LNCAP (cell line): Measurements from ENCODE around the gene GNGT2.

Experiments
- CTCF ChIP-seq: fragments of 450-650 bp; IDR thresholded peaks from 2 replicates; pipeline ENCODE4 v1.5.1; 2017; ENCODE audit warnings: mild to moderate bottlenecking

Gene GNGT2

GRCh38 chr17:49219987-49220386, 9.6 kb upstream of the GNGT2 start:
- TF ChIP-seq CTCF, result no peak

GRCh38 chr17:49218941-49219913, 8.9 kb upstream of the GNGT2 start:
- TF ChIP-seq CTCF, result no peak

GRCh38 chr17:49217651-49218413, 7.5 kb upstream of the GNGT2 start:
- TF ChIP-seq CTCF, result no peak

GRCh38 chr17:49216953-49217650, 6.7 kb upstream of the GNGT2 start:
- TF ChIP-seq CTCF, result no peak

- no peak for TF ChIP-seq CTCF
These were observed 6.1 kb upstream of the GNGT2 start for GRCh38 chr17:49216482-49216881.

GRCh38 chr17:49214676-49215360, 4.4 kb upstream of the GNGT2 start:
- TF ChIP-seq CTCF, result no peak

- TF ChIP-seq CTCF, result no peak
These were observed 3.5 kb upstream of the GNGT2 start for GRCh38 chr17:49213847-49214246.
